ENCODE data around the gene PSMD11.
"Not testable (repeated sequence)": the region's sequence is repeated elsewhere in the genome, so short reads cannot be mapped to it uniquely, and the experiment has no call there.

PSMD11 gene

GRCh38 chr17:32515677-32516383, 71.5 kb downstream of the PSMD11 start:
- DNase-seq (ENCODE audit: low read depth) = no peak

- DNase-seq (ENCODE audit: low read depth) = no peak
Measured at GRCh38 chr17:32516450-32516849, 72.1 kb downstream of the PSMD11 start.

- no peak for DNase-seq (ENCODE audit: low read depth)
Measured at GRCh38 chr17:32516940-32517701, 72.8 kb downstream of the PSMD11 start.

GRCh38 chr17:32517982-32518381, 73.7 kb downstream of the PSMD11 start:
- DNase-seq (ENCODE audit: low read depth) = no peak

GRCh38 chr17:32518646-32519227, 74.4 kb downstream of the PSMD11 start:
- no peak for DNase-seq (ENCODE audit: low read depth)

- DNase-seq (ENCODE audit: low read depth) = no peak
Measured at GRCh38 chr17:32519228-32520103, 75.2 kb downstream of the PSMD11 start.

- no peak for DNase-seq (ENCODE audit: low read depth)
Measured at GRCh38 chr17:32520104-32520701, 75.9 kb downstream of the PSMD11 start.

- no peak for DNase-seq (ENCODE audit: low read depth)
Measured at GRCh38 chr17:32520737-32521404, 76.6 kb downstream of the PSMD11 start.

GRCh38 chr17:32523017-32523680, 78.8 kb downstream of the PSMD11 start:
- no peak for DNase-seq (ENCODE audit: low read depth)

GRCh38 chr17:32523827-32524552, 79.7 kb downstream of the PSMD11 start:
- DNase-seq (ENCODE audit: low read depth) = no peak

- not testable (repeated sequence) for DNase-seq (ENCODE audit: low read depth)
Measured at GRCh38 chr17:32524553-32524880, 80.2 kb downstream of the PSMD11 start.

GRCh38 chr17:32525122-32525521, 80.8 kb downstream of the PSMD11 start:
- DNase-seq (ENCODE audit: low read depth) = no peak

- DNase-seq (ENCODE audit: low read depth) = no peak
Measured at GRCh38 chr17:32527146-32527545, 82.8 kb downstream of the PSMD11 start.

GRCh38 chr17:32528825-32529224, 84.5 kb downstream of the PSMD11 start:
- DNase-seq (ENCODE audit: low read depth) = no peak

GRCh38 chr17:32529604-32530003, 85.3 kb downstream of the PSMD11 start:
- no peak for DNase-seq (ENCODE audit: low read depth)

All from HS-5 (cell line).